K562 (cell line): ENCODE measurements around the gene HAGHL. TPM values are rescaled to one million over a fixed set of nuclear protein-coding genes. Genes with fewer than 3 reads are reported as not detected.

Experiments used
- CHCHD3 ChIP-seq: fragments of 250-450 bp; sonication (Bioruptor Pico); IDR thresholded peaks from 2 replicates; pipeline ENCODE4 v2.1.2; 2022; ENCODE audit warnings: mild to moderate bottlenecking
- DDX20 ChIP-seq: fragments of 450-650 bp; IDR thresholded peaks from 2 replicates; pipeline ENCODE4 v1.6.1; 2016; ENCODE audit warnings: missing genetic modification characterization, low read depth, mild to moderate bottlenecking, missing compliant biosample characterization, moderate library complexity
- NFE2 ChIP-seq: IDR thresholded peaks from 2 replicates; pipeline ENCODE4 v1.6.1; 2014; ENCODE audit warnings: antibody characterized with exemption, low read depth
- POLR2AphosphoS2 ChIP-seq: IDR thresholded peaks from 2 replicates; pipeline ENCODE4 v1.6.1; 2012; ENCODE audit warnings: low read length, improper control_type of control experiment
- SMAD4 ChIP-seq: fragments of 250-450 bp; sonication (Bioruptor Pico); conservative IDR thresholded peaks from 2 replicates; pipeline ENCODE4 v1.8.0; 2021; ENCODE audit warnings: inconsistent platforms, mild to moderate bottlenecking, moderate library complexity
- SOX6 ChIP-seq: fragments of 450-650 bp; IDR thresholded peaks from 2 replicates; pipeline ENCODE4 v1.6.1; 2014; ENCODE audit warnings: mild to moderate bottlenecking
- ZNF699 ChIP-seq: fragments of 250-450 bp; sonication (Bioruptor Pico); IDR thresholded peaks from 2 replicates; pipeline ENCODE4 v1.8.0; 2021; ENCODE audit warnings: mild to moderate bottlenecking, moderate library complexity; ENCODE audit not compliant: insufficient replicate concordance
- ZNF766 ChIP-seq: fragments of 200-800 bp; sonication (Bioruptor generic); conservative IDR thresholded peaks from 2 replicates; pipeline ENCODE4 v1.6.1; 2016; ENCODE audit warnings: missing genetic modification characterization, missing compliant biosample characterization
- polyA plus RNA-seq, 8 experiments: library from polyadenylated mRNA; depleted of rRNA in 4 of 8; stranded (reverse) in 5 of 8; unstranded in 3 of 8; fragments of >200 nt; fragmentation: Nextera tagmentation in 2 of 8; fragmentation: Illumina TruSeq in 1 of 8; extraction: Ambion mirVana in 2 of 8; extraction: Trizol in 1 of 8; gene quantifications; 2 replicates each; pipeline versions ENCODE4 v1.2.1 to v1.2.3, GENCODE V29; 2011 to 2014; ENCODE audit warnings: inconsistent platforms in 1 of 8, missing spikeins in 1 of 8
- total RNA-seq, 7 experiments: library from RNA; depleted of rRNA in 6 of 7; stranded (reverse); fragments of >200 nt in 6 of 7; fragmentation: Illumina TruSeq in 2 of 7; extraction: Trizol in 2 of 7; gene quantifications; 2 replicates each; pipeline versions ENCODE4 v1.2.1 to v1.2.3, GENCODE V29; 2011 to 2021; ENCODE audit warnings: low replicate concordance in 1 of 7
- TF ChIP-seq, protein P1 (sequence below): fragments of 450-650 bp; IDR thresholded peaks from 2 replicates; pipeline ENCODE4 v1.7.0; 2016; ENCODE audit warnings: borderline replicate concordance
- TF ChIP-seq, protein P2 (sequence below): fragments of 150-350 bp; conservative IDR thresholded peaks from 2 replicates; pipeline ENCODE4 v1.6.1; 2014; ENCODE audit warnings: low read length
- TF ChIP-seq, protein P3 (sequence below): sonication (generic); formaldehyde crosslinking; IDR thresholded peaks from 2 replicates; pipeline ENCODE4 v1.8.1; 2023; ENCODE audit warnings: mild to moderate bottlenecking, missing genetic modification reagents
- TF ChIP-seq, protein P4 (sequence below): sonication (generic); formaldehyde crosslinking; IDR thresholded peaks from 2 replicates; pipeline ENCODE4 v1.9.0; 2022; ENCODE audit warnings: mild to moderate bottlenecking, missing genetic modification reagents
- TF ChIP-seq, protein P5 (sequence below): fragments of 250-450 bp; sonication (Bioruptor Pico); IDR thresholded peaks from 2 replicates; pipeline ENCODE4 v1.5.0; 2022; ENCODE audit warnings: mild to moderate bottlenecking
- TF ChIP-seq, protein P6 (sequence below): sonication (generic); formaldehyde crosslinking; IDR thresholded peaks from 2 replicates; pipeline ENCODE4 v1.8.0; 2022; ENCODE audit warnings: mild to moderate bottlenecking, missing genetic modification reagents
- TF ChIP-seq, protein P7 (sequence below): fragments of 450-650 bp; formaldehyde crosslinking; IDR thresholded peaks from 2 replicates; pipeline ENCODE4 v1.4.0; 2022; ENCODE audit warnings: missing genetic modification characterization

Gene HAGHL
- total and polyA plus RNA-seq, 9 of the 15 experiments (the other 6 are each of a cell fraction or from before 2014, with no cell fraction given) = 0.31 to 83.4 (median 20.7) TPM

DNA sequence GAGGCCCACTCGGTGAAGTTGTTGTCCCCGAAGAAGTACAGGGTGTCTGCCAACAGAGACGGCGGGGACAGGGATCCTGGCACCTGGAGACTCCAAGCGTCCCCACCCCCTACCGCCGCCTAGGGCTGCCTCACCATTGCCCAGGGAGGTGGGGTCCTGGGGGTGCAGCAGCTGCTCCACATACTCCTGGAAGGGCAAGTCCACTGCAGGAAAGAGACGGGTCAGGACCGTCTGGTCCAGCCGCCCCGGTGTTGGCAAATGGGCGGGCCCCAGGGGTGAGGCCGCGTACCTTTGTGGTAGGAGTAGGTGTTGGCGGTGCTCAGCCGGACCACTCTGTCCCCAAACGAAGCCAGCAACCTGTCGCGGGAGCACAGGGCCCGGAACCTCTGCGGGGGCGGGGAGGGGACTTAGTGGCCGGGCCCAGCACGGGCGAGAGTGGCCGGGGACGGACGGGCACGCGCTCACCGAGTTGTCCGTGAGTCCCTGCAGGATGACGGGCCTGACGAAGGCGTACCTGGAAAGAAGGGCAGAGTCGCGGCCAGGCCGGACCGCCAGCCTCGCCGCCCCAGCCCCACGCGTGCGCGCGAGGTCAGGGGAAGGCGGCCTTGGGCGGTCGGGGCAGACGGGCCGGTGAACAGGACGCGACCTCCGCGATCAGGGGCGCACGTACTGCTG lies 43.4 kb upstream of the HAGHL start (continued):
- no peak for TF ChIP-seq ZNF766
- TF ChIP-seq, protein P1, sequence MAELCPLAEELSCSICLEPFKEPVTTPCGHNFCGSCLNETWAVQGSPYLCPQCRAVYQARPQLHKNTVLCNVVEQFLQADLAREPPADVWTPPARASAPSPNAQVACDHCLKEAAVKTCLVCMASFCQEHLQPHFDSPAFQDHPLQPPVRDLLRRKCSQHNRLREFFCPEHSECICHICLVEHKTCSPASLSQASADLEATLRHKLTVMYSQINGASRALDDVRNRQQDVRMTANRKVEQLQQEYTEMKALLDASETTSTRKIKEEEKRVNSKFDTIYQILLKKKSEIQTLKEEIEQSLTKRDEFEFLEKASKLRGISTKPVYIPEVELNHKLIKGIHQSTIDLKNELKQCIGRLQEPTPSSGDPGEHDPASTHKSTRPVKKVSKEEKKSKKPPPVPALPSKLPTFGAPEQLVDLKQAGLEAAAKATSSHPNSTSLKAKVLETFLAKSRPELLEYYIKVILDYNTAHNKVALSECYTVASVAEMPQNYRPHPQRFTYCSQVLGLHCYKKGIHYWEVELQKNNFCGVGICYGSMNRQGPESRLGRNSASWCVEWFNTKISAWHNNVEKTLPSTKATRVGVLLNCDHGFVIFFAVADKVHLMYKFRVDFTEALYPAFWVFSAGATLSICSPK = no peak
- TF ChIP-seq, protein P2, sequence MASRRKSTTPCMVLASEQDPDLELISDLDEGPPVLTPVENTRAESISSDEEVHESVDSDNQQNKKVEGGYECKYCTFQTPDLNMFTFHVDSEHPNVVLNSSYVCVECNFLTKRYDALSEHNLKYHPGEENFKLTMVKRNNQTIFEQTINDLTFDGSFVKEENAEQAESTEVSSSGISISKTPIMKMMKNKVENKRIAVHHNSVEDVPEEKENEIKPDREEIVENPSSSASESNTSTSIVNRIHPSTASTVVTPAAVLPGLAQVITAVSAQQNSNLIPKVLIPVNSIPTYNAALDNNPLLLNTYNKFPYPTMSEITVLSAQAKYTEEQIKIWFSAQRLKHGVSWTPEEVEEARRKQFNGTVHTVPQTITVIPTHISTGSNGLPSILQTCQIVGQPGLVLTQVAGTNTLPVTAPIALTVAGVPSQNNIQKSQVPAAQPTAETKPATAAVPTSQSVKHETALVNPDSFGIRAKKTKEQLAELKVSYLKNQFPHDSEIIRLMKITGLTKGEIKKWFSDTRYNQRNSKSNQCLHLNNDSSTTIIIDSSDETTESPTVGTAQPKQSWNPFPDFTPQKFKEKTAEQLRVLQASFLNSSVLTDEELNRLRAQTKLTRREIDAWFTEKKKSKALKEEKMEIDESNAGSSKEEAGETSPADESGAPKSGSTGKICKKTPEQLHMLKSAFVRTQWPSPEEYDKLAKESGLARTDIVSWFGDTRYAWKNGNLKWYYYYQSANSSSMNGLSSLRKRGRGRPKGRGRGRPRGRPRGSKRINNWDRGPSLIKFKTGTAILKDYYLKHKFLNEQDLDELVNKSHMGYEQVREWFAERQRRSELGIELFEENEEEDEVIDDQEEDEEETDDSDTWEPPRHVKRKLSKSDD = no peak
- TF ChIP-seq, protein P3, sequence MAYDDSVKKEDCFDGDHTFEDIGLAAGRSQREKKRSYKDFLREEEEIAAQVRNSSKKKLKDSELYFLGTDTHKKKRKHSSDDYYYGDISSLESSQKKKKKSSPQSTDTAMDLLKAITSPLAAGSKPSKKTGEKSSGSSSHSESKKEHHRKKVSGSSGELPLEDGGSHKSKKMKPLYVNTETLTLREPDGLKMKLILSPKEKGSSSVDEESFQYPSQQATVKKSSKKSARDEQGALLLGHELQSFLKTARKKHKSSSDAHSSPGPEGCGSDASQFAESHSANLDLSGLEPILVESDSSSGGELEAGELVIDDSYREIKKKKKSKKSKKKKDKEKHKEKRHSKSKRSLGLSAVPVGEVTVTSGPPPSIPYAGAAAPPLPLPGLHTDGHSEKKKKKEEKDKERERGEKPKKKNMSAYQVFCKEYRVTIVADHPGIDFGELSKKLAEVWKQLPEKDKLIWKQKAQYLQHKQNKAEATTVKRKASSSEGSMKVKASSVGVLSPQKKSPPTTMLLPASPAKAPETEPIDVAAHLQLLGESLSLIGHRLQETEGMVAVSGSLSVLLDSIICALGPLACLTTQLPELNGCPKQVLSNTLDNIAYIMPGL (CRISPR knock-in tag) = peak; percentile 43; the same call in 1 of the 2 replicates
- TF ChIP-seq CHCHD3 = no peak
- no peak for TF ChIP-seq DDX20
- TF ChIP-seq, protein P4, sequence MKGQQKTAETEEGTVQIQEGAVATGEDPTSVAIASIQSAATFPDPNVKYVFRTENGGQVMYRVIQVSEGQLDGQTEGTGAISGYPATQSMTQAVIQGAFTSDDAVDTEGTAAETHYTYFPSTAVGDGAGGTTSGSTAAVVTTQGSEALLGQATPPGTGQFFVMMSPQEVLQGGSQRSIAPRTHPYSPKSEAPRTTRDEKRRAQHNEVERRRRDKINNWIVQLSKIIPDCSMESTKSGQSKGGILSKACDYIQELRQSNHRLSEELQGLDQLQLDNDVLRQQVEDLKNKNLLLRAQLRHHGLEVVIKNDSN (CRISPR knock-in tag) = peak; percentile 43; the same call in 1 of the 2 replicates
- TF ChIP-seq NFE2 = no peak
- TF ChIP-seq, protein P5, sequence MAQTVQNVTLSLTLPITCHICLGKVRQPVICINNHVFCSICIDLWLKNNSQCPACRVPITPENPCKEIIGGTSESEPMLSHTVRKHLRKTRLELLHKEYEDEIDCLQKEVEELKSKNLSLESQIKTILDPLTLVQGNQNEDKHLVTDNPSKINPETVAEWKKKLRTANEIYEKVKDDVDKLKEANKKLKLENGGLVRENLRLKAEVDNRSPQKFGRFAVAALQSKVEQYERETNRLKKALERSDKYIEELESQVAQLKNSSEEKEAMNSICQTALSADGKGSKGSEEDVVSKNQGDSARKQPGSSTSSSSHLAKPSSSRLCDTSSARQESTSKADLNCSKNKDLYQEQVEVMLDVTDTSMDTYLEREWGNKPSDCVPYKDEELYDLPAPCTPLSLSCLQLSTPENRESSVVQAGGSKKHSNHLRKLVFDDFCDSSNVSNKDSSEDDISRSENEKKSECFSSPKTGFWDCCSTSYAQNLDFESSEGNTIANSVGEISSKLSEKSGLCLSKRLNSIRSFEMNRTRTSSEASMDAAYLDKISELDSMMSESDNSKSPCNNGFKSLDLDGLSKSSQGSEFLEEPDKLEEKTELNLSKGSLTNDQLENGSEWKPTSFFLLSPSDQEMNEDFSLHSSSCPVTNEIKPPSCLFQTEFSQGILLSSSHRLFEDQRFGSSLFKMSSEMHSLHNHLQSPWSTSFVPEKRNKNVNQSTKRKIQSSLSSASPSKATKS (CRISPR knock-in tag) = no peak
- TF ChIP-seq, protein P6, sequence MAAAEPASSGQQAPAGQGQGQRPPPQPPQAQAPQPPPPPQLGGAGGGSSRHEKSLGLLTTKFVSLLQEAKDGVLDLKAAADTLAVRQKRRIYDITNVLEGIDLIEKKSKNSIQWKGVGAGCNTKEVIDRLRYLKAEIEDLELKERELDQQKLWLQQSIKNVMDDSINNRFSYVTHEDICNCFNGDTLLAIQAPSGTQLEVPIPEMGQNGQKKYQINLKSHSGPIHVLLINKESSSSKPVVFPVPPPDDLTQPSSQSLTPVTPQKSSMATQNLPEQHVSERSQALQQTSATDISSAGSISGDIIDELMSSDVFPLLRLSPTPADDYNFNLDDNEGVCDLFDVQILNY (CRISPR knock-in tag) = no peak
- 0 out of 2 replicates have a peak, but pooled peaks have one; percentile 5 for TF ChIP-seq SMAD4 (CRISPR knock-in tag)
- no peak for TF ChIP-seq SOX6
- TF ChIP-seq, protein P7, sequence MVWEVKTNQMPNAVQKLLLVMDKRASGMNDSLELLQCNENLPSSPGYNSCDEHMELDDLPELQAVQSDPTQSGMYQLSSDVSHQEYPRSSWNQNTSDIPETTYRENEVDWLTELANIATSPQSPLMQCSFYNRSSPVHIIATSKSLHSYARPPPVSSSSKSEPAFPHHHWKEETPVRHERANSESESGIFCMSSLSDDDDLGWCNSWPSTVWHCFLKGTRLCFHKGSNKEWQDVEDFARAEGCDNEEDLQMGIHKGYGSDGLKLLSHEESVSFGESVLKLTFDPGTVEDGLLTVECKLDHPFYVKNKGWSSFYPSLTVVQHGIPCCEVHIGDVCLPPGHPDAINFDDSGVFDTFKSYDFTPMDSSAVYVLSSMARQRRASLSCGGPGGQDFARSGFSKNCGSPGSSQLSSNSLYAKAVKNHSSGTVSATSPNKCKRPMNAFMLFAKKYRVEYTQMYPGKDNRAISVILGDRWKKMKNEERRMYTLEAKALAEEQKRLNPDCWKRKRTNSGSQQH = peak; percentile 78; the same call in 1 of the 2 replicates
- TF ChIP-seq POLR2AphosphoS2 = peak; percentile 50; the same call in 1 of the 2 replicates
- no peak for TF ChIP-seq ZNF699
